Endothelial cell of umbilical vein (primary cell): Measurements from ENCODE around the gene NKD2. TPM values are rescaled to one million over a fixed set of nuclear protein-coding genes. Genes with fewer than 3 reads are reported as not detected.
"Not testable (repeated sequence)": the region's sequence is repeated elsewhere in the genome, so short reads cannot be mapped to it uniquely, and the experiment has no call there.

Experiments used
- BruUV-seq: library from RNA; stranded (reverse); fragments of 400-500 nt; replicated peaks from 2 replicates; lab custom pipeline; 2021; lab: Mats Ljungman, UMichigan
- CTCF ChIA-PET: fragments of 300-600, 350-600 bp; sonication (Branson Sonifier 250); formaldehyde crosslinking; loops from one replicate; lab custom pipeline; 2021; ENCODE audit warnings: antibody characterized with exemption, inconsistent platforms; lab: Charles Lee
- POLR2A ChIA-PET: fragments of 300-600, 350-600 bp; sonication (Branson Sonifier 250); formaldehyde crosslinking; loops from one replicate; lab custom pipeline; 2021; ENCODE audit warnings: antibody characterized with exemption, inconsistent platforms; lab: Charles Lee
- DNase-seq: peaks from one replicate; pipeline ENCODE4 v3.0.0-alpha.2; 2011; ENCODE audit warnings: low read depth, low spot score
- FAIRE-seq: peaks from 2 replicates; lab custom pipeline; 2011; peaks lifted over from hg19 to GRCh38; lab: Jason Lieb, UNC
- H2AFZ ChIP-seq: 2 replicates; pipeline ENCODE4 v1.6.0; 2012; ENCODE audit warnings: low read depth, low read length, control low read depth, inconsistent platforms
- H3K27ac ChIP-seq: 2 replicates; pipeline ENCODE4 v1.5.1; 2011; ENCODE audit warnings: low read depth, mild to moderate bottlenecking, control low read depth, low read length, moderate library complexity; ENCODE audit not compliant: insufficient read depth
- H3K27me3 ChIP-seq, 2 experiments: 2 replicates each; pipeline versions ENCODE4 v1.6.0 to v1.6.1; 2011; ENCODE audit warnings: low read length in 2 of 2, mixed read lengths in 1 of 2; ENCODE audit not compliant: control insufficient read depth in 2 of 2, insufficient read depth in 2 of 2
- H3K36me3 ChIP-seq, 2 experiments: 2 replicates in 1 of 2; 3 replicates in 1 of 2; pipeline ENCODE4 v1.5.1; 2011; ENCODE audit warnings: low read length in 2 of 2, mild to moderate bottlenecking in 1 of 2, moderate library complexity in 1 of 2; ENCODE audit not compliant: control insufficient read depth in 2 of 2, insufficient read depth in 2 of 2; ENCODE audit errors: extremely low read depth in 1 of 2
- H3K4me1 ChIP-seq: 3 replicates; pipeline ENCODE4 v1.5.1; 2011; ENCODE audit warnings: mild to moderate bottlenecking, low read length; ENCODE audit not compliant: control insufficient read depth, insufficient read depth; ENCODE audit errors: extremely low read depth
- H3K4me2 ChIP-seq: 2 replicates; pipeline ENCODE4 v1.6.1; 2011; ENCODE audit warnings: low read length, control low read depth, mixed read lengths; ENCODE audit not compliant: insufficient read depth
- H3K4me3 ChIP-seq, 3 experiments: fragments of 200-600 bp in 1 of 3; sonication (generic), shearing (Covaris generic) in 1 of 3; replicated peaks in 1 of 3; 2 replicates each; pipeline ENCODE4 v1.5.1; 2011 to 2016; ENCODE audit warnings: control low read depth in 3 of 3, low read length in 3 of 3, mild to moderate bottlenecking in 2 of 3, inconsistent platforms in 1 of 3, low read depth in 1 of 3, moderate library complexity in 1 of 3; ENCODE audit not compliant: insufficient read depth in 1 of 3
- H3K79me2 ChIP-seq: 2 replicates; pipeline ENCODE4 v1.6.0; 2012; ENCODE audit warnings: low read length, inconsistent platforms; ENCODE audit not compliant: control insufficient read depth, insufficient read depth
- H3K9ac ChIP-seq: replicated peaks from 2 replicates; pipeline ENCODE3; 2011; ENCODE audit warnings: low read length, control low read depth; ENCODE audit not compliant: insufficient read depth; ENCODE audit errors: extremely low read depth
- H3K9me1 ChIP-seq: replicated peaks from 3 replicates; pipeline ENCODE4 v1.6.0; 2011; ENCODE audit warnings: mild to moderate bottlenecking, low read length; ENCODE audit not compliant: control insufficient read depth, insufficient read depth; ENCODE audit errors: extremely low read depth
- H3K9me3 ChIP-seq: replicated peaks from 2 replicates; pipeline ENCODE4 v1.5.1; 2012; ENCODE audit warnings: low read length, inconsistent platforms; ENCODE audit not compliant: control insufficient read depth, insufficient read depth
- H4K20me1 ChIP-seq: replicated peaks from 2 replicates; pipeline ENCODE3; 2011; ENCODE audit warnings: mild to moderate bottlenecking, low read length; ENCODE audit not compliant: control insufficient read depth, insufficient read depth; ENCODE audit errors: extremely low read depth
- EZH2 ChIP-seq: IDR thresholded peaks from 2 replicates; pipeline ENCODE4 v1.6.1; 2012; ENCODE audit warnings: borderline replicate concordance, low read depth, mild to moderate bottlenecking, moderate library complexity, low read length, inconsistent platforms; ENCODE audit not compliant: severe bottlenecking
- FOS ChIP-seq: IDR thresholded peaks from 2 replicates; pipeline ENCODE4 v1.6.1; 2011; ENCODE audit warnings: mild to moderate bottlenecking, low read length, moderate library complexity, borderline replicate concordance; ENCODE audit not compliant: insufficient read depth
- GATA2 ChIP-seq: IDR thresholded peaks from 2 replicates; pipeline ENCODE4 v1.7.0; 2011; ENCODE audit warnings: low read depth, mild to moderate bottlenecking, moderate library complexity, mixed read lengths, low read length; ENCODE audit not compliant: insufficient read length, insufficient read depth
- JUN ChIP-seq: IDR thresholded peaks from 2 replicates; pipeline ENCODE4 v1.6.1; 2011; ENCODE audit warnings: borderline replicate concordance, low read depth; ENCODE audit not compliant: insufficient read length, insufficient read depth
- MYC ChIP-seq: IDR thresholded peaks from one replicate; pipeline ENCODE4 v1.6.1; 2011; ENCODE audit warnings: mild to moderate bottlenecking, low read depth, low read length
- POLR2A ChIP-seq: IDR thresholded peaks from 2 replicates; pipeline ENCODE4 v1.6.1; 2012; ENCODE audit warnings: low read depth, mild to moderate bottlenecking, control low read depth, low read length
- POLR2AphosphoS5 ChIP-seq: IDR thresholded peaks from 2 replicates; pipeline ENCODE4 v1.6.1; 2012; ENCODE audit warnings: low read depth, mild to moderate bottlenecking, control low read depth, low read length, moderate library complexity; ENCODE audit not compliant: insufficient read depth
- dilution Hi-C: fragments of 300-500 bp; cut with MboI; formaldehyde crosslinking; loops from one replicate; pipeline ENCODE4 v1.15.0; 2019; ENCODE audit warnings: low sequenced_read_pairs; ENCODE audit not compliant: extremely low pct_ligation_motif_present
- intact Hi-C: fragments of 100-400 bp; cut with micrococcal nuclease; formaldehyde crosslinking; loops from one replicate; pipeline ENCODE4 v1.10.0; 2022
- polyA plus RNA-seq, 4 experiments: library from polyadenylated mRNA; depleted of rRNA in 3 of 4; stranded (reverse) in 3 of 4; unstranded in 1 of 4; fragments of >200 nt; gene quantifications; 2 replicates each; pipeline versions ENCODE4 v1.2.1 to v1.2.3, GENCODE V29; 2011 to 2012; ENCODE audit warnings: missing spikeins in 1 of 4
- total RNA-seq: library from RNA; stranded (reverse); gene quantifications from 2 replicates; pipeline ENCODE4 v1.2.3, GENCODE V29; 2021
- TF ChIP-seq, protein P1 (sequence below), 2 donors: IDR thresholded peaks; 1 replicate in 1 of 2; 2 replicates in 1 of 2; pipeline ENCODE4 v1.5.1; 2011; ENCODE audit warnings: low read length in 2 of 2, mild to moderate bottlenecking in 2 of 2, moderate library complexity in 2 of 2, control low read depth in 1 of 2, inconsistent platforms in 1 of 2, low read depth in 1 of 2; ENCODE audit not compliant: insufficient read depth in 1 of 2; ENCODE audit errors: extremely low read depth in 1 of 2
- TF ChIP-seq, protein P2 (sequence below): IDR thresholded peaks from 2 replicates; pipeline ENCODE4 v1.6.1; 2011; ENCODE audit not compliant: insufficient read depth, insufficient read length

The NKD2 gene
- total and polyA plus RNA-seq, 2 donors (not counting 3 experiments of a cell fraction or from before 2014, with no cell fraction given): 0.08 TPM; not detected in 1

DNA sequence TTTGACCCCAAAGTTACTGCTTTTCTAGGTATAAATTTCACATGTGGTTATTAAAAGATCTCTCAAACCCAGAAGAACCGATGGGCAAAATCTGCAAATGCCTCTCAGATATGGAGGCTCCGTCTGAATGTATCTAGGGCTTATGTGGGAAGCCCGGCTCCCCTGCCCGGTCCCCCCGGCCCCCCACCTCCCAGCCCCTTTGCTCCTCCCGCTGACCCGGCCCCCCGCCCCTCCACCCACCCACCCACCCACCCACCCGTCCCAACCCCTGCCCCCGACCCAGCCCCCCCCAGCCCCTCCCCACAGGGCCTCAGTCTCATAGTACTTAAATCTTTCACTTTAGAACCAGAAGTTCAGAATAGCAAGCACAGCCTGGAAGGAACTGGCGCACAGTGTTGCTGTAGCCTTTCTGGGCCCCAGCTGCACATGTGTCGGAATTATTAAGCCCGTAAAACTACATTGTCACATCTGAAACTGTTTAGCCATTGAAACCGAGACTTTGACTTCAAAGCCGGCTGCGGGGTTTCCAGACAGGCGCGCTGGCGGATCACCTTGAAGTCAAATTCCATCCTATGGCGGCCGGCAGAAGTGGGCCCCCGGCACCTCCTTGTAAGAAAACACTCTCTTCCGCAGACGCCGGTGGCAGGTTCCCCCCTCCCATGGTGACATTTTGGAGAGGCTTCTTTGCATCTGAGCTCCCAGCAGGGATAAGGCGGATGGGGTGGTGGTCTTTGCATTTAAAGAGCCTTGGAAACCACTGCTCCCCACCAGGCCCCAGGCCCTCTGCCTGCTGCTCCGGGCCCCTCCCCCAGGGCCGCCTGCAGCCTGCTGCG is 12.8 kb downstream of the NKD2 start:
- Histone ChIP-seq H3K36me3 (no peaks in the 10 kb centered on the region), H4K20me1 (no peaks in the 10 kb centered on the region), H2AFZ (no peak overlapping the region), H3K4me2 (no peak overlapping the region), H3K4me1 (no peaks in the 10 kb centered on the region), H3K9ac (no peak overlapping the region), H3K79me2 (no peaks in the 10 kb centered on the region), H3K27me3 (no peaks in the 10 kb centered on the region), H3K27ac (no peak overlapping the region), H3K9me3 (no peaks in the 10 kb centered on the region), H3K4me3 (no peak overlapping the region), H3K9me1 (no peaks in the 10 kb centered on the region)
- dilution Hi-C loops: no loop called here
- no TSS peak for BruUV-seq
- DNase-seq: no peak
- no peak for FAIRE-seq
- intact Hi-C loops: no loop called here
- ChIA-PET POLR2A (no interaction called here), CTCF (interaction anchor here (0.6 to 1.4 kb wide), 2 partner anchors 10 to 14 kb away, joined by 3 read pairs; no protein-coding TSS in a partner anchor)
- TF ChIP-seq MYC (no peak), GATA2 (no peak), POLR2A (no peak), FOS (no peak), EZH2 (no peak), JUN (no peak), POLR2AphosphoS5 (no peak)
- TF ChIP-seq, protein P1, sequence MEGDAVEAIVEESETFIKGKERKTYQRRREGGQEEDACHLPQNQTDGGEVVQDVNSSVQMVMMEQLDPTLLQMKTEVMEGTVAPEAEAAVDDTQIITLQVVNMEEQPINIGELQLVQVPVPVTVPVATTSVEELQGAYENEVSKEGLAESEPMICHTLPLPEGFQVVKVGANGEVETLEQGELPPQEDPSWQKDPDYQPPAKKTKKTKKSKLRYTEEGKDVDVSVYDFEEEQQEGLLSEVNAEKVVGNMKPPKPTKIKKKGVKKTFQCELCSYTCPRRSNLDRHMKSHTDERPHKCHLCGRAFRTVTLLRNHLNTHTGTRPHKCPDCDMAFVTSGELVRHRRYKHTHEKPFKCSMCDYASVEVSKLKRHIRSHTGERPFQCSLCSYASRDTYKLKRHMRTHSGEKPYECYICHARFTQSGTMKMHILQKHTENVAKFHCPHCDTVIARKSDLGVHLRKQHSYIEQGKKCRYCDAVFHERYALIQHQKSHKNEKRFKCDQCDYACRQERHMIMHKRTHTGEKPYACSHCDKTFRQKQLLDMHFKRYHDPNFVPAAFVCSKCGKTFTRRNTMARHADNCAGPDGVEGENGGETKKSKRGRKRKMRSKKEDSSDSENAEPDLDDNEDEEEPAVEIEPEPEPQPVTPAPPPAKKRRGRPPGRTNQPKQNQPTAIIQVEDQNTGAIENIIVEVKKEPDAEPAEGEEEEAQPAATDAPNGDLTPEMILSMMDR (IDR thresholded peaks at IDR 0.05; ENCODE audit: extremely low read depth in 1 of 2, insufficient read depth in 1 of 2, low read depth in 1 of 2, low read length in 2 of 2): no peak
- TF ChIP-seq, protein P2, sequence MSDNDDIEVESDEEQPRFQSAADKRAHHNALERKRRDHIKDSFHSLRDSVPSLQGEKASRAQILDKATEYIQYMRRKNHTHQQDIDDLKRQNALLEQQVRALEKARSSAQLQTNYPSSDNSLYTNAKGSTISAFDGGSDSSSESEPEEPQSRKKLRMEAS: no peak

DNA sequence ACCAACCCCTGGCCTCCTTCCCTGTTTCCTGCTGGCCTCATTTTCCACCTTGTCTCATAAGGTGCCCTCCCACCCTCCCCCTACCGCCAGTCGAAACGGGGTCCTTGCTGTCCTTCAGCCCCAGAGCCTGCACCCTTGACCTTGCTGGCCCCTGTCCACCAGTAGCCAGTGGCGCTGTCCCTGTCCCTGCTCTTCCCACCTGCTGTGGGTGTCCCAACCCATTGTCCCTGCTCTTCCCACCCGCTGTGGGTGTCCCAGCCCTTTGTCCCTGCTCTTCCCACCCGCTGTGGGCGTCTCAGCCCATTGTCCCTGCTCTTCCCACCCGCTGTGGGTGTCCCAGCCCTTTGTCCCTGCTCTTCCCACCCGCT is 13.4 kb downstream of the NKD2 start:
- H3K36me3 ChIP-seq, CTCF ChIA-PET, H2AFZ ChIP-seq, H3K4me1 ChIP-seq, DNase-seq, H3K9me1 ChIP-seq, H3K27ac ChIP-seq, dilution Hi-C loops, H4K20me1 ChIP-seq, H3K4me2 ChIP-seq, H3K27me3 ChIP-seq, intact Hi-C loops, POLR2A ChIA-PET, H3K4me3 ChIP-seq, H3K9me3 ChIP-seq, H3K79me2 ChIP-seq, FAIRE-seq, BruUV-seq, H3K9ac ChIP-seq: not testable (repeated sequence)
